ENCODE measurements around the gene UBE2QL1. TPM values are rescaled to one million over a fixed set of nuclear protein-coding genes. Genes with fewer than 3 reads are reported as not detected.

The UBE2QL1 gene
- polyA plus RNA-seq, 1 experiment: not detected

DNA sequence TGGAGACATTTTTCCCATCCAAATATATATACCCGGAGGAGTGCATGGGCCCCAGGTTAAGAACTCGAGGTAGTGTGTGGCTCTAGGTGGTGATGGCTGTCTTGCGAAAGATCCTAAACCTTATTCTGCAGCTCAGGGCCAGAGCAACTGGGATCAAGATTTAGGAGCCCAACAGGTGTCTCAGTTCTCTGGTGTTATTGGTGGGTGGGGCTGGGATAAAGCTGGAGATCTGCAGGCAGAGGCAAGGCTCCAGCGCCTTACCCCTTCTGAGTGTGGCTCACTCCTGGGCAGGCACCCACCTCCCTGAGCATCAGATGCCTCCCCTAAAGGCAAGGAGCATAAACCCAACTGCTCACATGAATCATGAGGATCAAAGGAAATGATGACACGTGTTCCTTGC, 11.2 kb downstream of the UBE2QL1 start:
- H3K4me3 ChIP-seq (ENCODE audit: low read depth, low read length): no peak overlapping the region
- ChIA-PET POLR2A (no interaction called here), CTCF (no interaction called here)
- H3K27me3 ChIP-seq (ENCODE audit: control insufficient read depth, insufficient read depth, low read length): no peaks in the 10 kb centered on the region
- no peaks in the 10 kb centered on the region for H3K9me3 ChIP-seq (ENCODE audit: control insufficient read depth, insufficient read depth, low read length)
- TF ChIP-seq, protein P1, sequence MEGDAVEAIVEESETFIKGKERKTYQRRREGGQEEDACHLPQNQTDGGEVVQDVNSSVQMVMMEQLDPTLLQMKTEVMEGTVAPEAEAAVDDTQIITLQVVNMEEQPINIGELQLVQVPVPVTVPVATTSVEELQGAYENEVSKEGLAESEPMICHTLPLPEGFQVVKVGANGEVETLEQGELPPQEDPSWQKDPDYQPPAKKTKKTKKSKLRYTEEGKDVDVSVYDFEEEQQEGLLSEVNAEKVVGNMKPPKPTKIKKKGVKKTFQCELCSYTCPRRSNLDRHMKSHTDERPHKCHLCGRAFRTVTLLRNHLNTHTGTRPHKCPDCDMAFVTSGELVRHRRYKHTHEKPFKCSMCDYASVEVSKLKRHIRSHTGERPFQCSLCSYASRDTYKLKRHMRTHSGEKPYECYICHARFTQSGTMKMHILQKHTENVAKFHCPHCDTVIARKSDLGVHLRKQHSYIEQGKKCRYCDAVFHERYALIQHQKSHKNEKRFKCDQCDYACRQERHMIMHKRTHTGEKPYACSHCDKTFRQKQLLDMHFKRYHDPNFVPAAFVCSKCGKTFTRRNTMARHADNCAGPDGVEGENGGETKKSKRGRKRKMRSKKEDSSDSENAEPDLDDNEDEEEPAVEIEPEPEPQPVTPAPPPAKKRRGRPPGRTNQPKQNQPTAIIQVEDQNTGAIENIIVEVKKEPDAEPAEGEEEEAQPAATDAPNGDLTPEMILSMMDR (IDR thresholded peaks at IDR 0.05; ENCODE audit: low read depth, low read length): no peak
- no peak overlapping the region for H3K27ac ChIP-seq (ENCODE audit: low read depth, low read length)
- no peak for DNase-seq (ENCODE audit: low read depth, low spot score)

GRCh38 chr5:6461006-6461405, 12.3 kb downstream of the UBE2QL1 start:
- no peak for DNase-seq (ENCODE audit: low read depth, low spot score)
- Histone ChIP-seq H3K9me3 (ENCODE audit: control insufficient read depth, insufficient read depth, low read length) (no peaks in the 10 kb centered on the region), H3K4me3 (ENCODE audit: low read depth, low read length) (no peak overlapping the region), H3K27ac (ENCODE audit: low read depth, low read length) (no peak overlapping the region), H3K27me3 (ENCODE audit: control insufficient read depth, insufficient read depth, low read length) (no peaks in the 10 kb centered on the region)
- ChIA-PET POLR2A (no interaction called here), CTCF (interaction anchor here (0.7 kb wide), 1 partner anchor 127 kb away, joined by 3 read pairs; no protein-coding TSS in a partner anchor)
- TF ChIP-seq, protein P1 (IDR thresholded peaks at IDR 0.05; ENCODE audit: low read depth, low read length): no peak

- ChIA-PET CTCF (no interaction called here), POLR2A (no interaction called here)
- DNase-seq (ENCODE audit: low read depth, low spot score): no peak
- Histone ChIP-seq H3K27ac (ENCODE audit: low read depth, low read length) (no peak overlapping the region), H3K9me3 (ENCODE audit: control insufficient read depth, insufficient read depth, low read length) (no peaks in the 10 kb centered on the region; the same call in 1 of the 2 replicates), H3K27me3 (ENCODE audit: control insufficient read depth, insufficient read depth, low read length) (peaks cover 2% of the 10 kb centered on the region), H3K4me3 (ENCODE audit: low read depth, low read length) (no peak overlapping the region)
- TF ChIP-seq, protein P1 (IDR thresholded peaks at IDR 0.05; ENCODE audit: low read depth, low read length): no peak
Observed at GRCh38 chr5:6461793-6462650, 13.4 kb downstream of the UBE2QL1 start.

GRCh38 chr5:6462671-6463070, 14.0 kb downstream of the UBE2QL1 start:
- TF ChIP-seq, protein P1 (IDR thresholded peaks at IDR 0.05; ENCODE audit: low read depth, low read length): no peak
- POLR2A ChIA-PET: no interaction called here
- CTCF ChIA-PET: no interaction called here
- Histone ChIP-seq H3K27me3 (ENCODE audit: control insufficient read depth, insufficient read depth, low read length) (peaks cover 2% of the 10 kb centered on the region), H3K9me3 (ENCODE audit: control insufficient read depth, insufficient read depth, low read length) (no peaks in the 10 kb centered on the region; the same call in 1 of the 2 replicates), H3K4me3 (ENCODE audit: low read depth, low read length) (no peak overlapping the region), H3K27ac (ENCODE audit: low read depth, low read length) (no peak overlapping the region)
- DNase-seq (ENCODE audit: low read depth, low spot score): no peak

GRCh38 chr5:6464441-6464840, 15.8 kb downstream of the UBE2QL1 start:
- CTCF ChIA-PET: no interaction called here
- H3K27ac ChIP-seq (ENCODE audit: low read depth, low read length): no peak overlapping the region

More at GRCh38 chr5:6464441-6464840, 15.8 kb downstream of the UBE2QL1 start:
- H3K4me3 ChIP-seq (ENCODE audit: low read depth, low read length): no peak overlapping the region
- no peak for DNase-seq (ENCODE audit: low read depth, low spot score)
- TF ChIP-seq, protein P1 (IDR thresholded peaks at IDR 0.05; ENCODE audit: low read depth, low read length): no peak
- H3K27me3 ChIP-seq (ENCODE audit: control insufficient read depth, insufficient read depth, low read length): peaks cover 2% of the 10 kb centered on the region
- H3K9me3 ChIP-seq (ENCODE audit: control insufficient read depth, insufficient read depth, low read length): no peaks in the 10 kb centered on the region; the same call in 1 of the 2 replicates
- POLR2A ChIA-PET: no interaction called here
